ENCODE data around the gene MAGI3.

The MAGI3 gene

GRCh38 chr1:113389953-113390834 lies at the start of gene MAGI3:
TSS of gene MAGI3 (plus strand) at chr1:113390515. CDS start at chr1:113391034, 519 bp downstream.
- peak; percentile 82 for DNase-seq (ENCODE audit: low read depth)

GRCh38 chr1:113353580-113353979 lies 36.7 kb upstream of the MAGI3 start:
- no peak for DNase-seq (ENCODE audit: low read depth)

- DNase-seq (ENCODE audit: low read depth): no peak
Observed at GRCh38 chr1:113363935-113364334, 26.4 kb upstream of the MAGI3 start.

- no peak for DNase-seq (ENCODE audit: low read depth)
Observed at GRCh38 chr1:113369040-113369439, 21.3 kb upstream of the MAGI3 start.

GRCh38 chr1:113369699-113370098 lies 20.6 kb upstream of the MAGI3 start:
- no peak for DNase-seq (ENCODE audit: low read depth)

- no peak for DNase-seq (ENCODE audit: low read depth)
Observed at GRCh38 chr1:113370868-113371267, 19.4 kb upstream of the MAGI3 start.

- DNase-seq (ENCODE audit: low read depth): no peak
Observed at GRCh38 chr1:113372546-113372945, 17.8 kb upstream of the MAGI3 start.

GRCh38 chr1:113373644-113374043 lies 16.7 kb upstream of the MAGI3 start:
- DNase-seq (ENCODE audit: low read depth): no peak

- DNase-seq (ENCODE audit: low read depth): no peak
Observed at GRCh38 chr1:113375878-113376277, 14.4 kb upstream of the MAGI3 start.

- no peak for DNase-seq (ENCODE audit: low read depth)
Observed at GRCh38 chr1:113380075-113380474, 10.2 kb upstream of the MAGI3 start.

- DNase-seq (ENCODE audit: low read depth): no peak
Observed at GRCh38 chr1:113388017-113388620, 2.2 kb upstream of the MAGI3 start.

- no peak for DNase-seq (ENCODE audit: low read depth)
Observed at GRCh38 chr1:113388621-113389358, 1.5 kb upstream of the MAGI3 start.

GRCh38 chr1:113389359-113389952 lies 859 bp upstream of the MAGI3 start:
- no peak for DNase-seq (ENCODE audit: low read depth)

- DNase-seq (ENCODE audit: low read depth): no peak
Observed at GRCh38 chr1:113390871-113391648, 745 bp downstream of the MAGI3 start.

- no peak for DNase-seq (ENCODE audit: low read depth)
Observed at GRCh38 chr1:113391649-113392271, 1.4 kb downstream of the MAGI3 start.

GRCh38 chr1:113392541-113393128 lies 2.3 kb downstream of the MAGI3 start:
- no peak for DNase-seq (ENCODE audit: low read depth)

GRCh38 chr1:113394043-113394862 lies 3.9 kb downstream of the MAGI3 start:
- DNase-seq (ENCODE audit: low read depth): no peak

GRCh38 chr1:113394863-113395259 lies 4.5 kb downstream of the MAGI3 start:
- no peak for DNase-seq (ENCODE audit: low read depth)

- no peak for DNase-seq (ENCODE audit: low read depth)
Observed at GRCh38 chr1:113396102-113396501, 5.8 kb downstream of the MAGI3 start.

GRCh38 chr1:113396585-113396984 lies 6.3 kb downstream of the MAGI3 start:
- no peak for DNase-seq (ENCODE audit: low read depth)
